Activated CD4-positive, CD25-positive, alpha-beta regulatory T cell treated with anti-CD3 and anti-CD28 coated beads, Interleukin-2, amount 50 U/mL, for 24 hours (primary cell): ENCODE data around the gene OR9I1.

Experiments
- ATAC-seq, 2 donors: fragments of 150-1000 bp; cut with Tn5 transposase; one replicate each; pipeline ENCODE4 v1.10.0; 2021; ENCODE audit warnings: mild to moderate bottlenecking in 1 of 2, moderate library complexity in 1 of 2

Gene OR9I1

GRCh38 chr11:58125469-58125868 lies at the start of gene OR9I1:
TSS of gene OR9I1 (minus strand) at chr11:58125530. CDS start at chr11:58119444, 6,086 bp downstream.
- ATAC-seq: no peak

DNA sequence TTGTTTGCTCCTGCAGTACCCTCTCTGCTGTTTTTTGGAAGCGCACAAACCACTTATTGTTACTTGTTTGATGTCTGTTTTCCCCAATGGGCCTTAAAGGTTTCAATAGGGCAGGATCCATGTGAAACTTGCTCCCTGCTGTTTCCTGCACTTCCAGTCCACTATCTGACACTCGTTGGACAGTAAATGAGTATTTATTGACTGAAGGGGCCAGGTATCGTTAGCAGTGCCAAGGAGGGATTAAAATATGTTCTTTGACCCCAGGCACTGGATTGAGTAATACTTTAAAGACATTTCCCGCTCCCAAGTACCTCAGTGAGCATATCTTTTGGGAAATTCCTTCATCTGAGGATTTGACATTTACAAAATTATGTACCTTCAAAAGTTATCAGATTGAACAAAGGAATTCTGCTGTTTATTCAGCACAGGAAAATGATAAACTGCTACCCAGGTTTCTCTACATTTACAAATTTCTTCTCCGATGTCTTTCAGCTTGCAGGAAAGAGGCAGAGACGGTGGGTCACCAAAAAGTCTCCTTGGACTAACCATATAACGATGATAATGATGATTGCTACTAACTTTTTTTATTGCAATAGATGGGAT lies 40.3 kb upstream of the OR9I1 start:
- ATAC-seq: no peak

- ATAC-seq: no peak
These were observed 39.7 kb upstream of the OR9I1 start for GRCh38 chr11:58164990-58165389.

GRCh38 chr11:58164389-58164788 lies 39.1 kb upstream of the OR9I1 start:
- ATAC-seq: no peak

GRCh38 chr11:58152781-58153180 lies 27.5 kb upstream of the OR9I1 start:
- ATAC-seq: no peak

GRCh38 chr11:58142761-58143160 lies 17.4 kb upstream of the OR9I1 start:
- ATAC-seq: no peak

DNA sequence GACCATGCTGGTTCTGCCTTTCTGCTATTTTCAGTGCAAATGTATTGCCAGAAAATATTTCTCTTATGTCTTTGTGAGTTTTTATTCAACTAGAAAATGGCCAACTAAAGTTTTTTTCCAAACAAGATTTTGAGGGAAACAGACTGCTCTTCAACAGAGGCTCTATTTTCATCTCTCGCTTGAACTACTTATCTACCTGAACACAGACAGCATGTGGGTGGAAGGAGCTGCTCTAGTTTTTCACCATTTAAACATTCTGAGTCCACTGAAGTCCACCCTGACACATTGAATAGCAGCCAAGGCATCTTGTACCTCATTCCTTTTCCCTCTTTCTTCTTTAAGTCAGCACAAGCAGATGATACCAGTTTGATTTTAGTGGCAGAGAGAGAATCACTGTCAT lies 9.8 kb upstream of the OR9I1 start:
- no peak for ATAC-seq

GRCh38 chr11:58134151-58134550 lies 8.8 kb upstream of the OR9I1 start:
- no peak for ATAC-seq

GRCh38 chr11:58133309-58134076 lies 8.2 kb upstream of the OR9I1 start:
- no peak for ATAC-seq

DNA sequence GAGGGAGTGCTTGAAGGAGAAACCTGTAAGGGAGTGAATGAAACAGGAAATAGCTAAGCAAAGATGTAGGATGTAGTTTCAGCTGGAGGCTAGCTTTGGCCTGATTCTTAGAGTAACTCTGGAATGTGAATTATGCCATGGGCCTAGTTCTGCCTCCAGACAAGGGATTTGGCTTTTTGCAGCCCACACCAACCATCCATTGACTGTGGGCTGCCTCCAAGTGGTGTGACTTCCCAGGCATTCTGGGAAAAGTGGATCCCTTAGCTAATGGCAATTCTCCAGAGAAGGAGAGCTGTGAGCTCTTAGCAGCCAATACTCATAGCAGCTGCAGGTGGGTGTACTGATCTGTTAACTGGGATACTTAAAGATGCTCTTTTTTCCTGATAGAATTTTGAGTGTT lies 2.0 kb upstream of the OR9I1 start:
- ATAC-seq: no peak

- no peak for ATAC-seq
These were observed 4.2 kb downstream of the OR9I1 start for GRCh38 chr11:58121096-58121495.

GRCh38 chr11:58097437-58097836 lies 27.9 kb downstream of the OR9I1 start:
- ATAC-seq: no peak

GRCh38 chr11:58086528-58086927 lies 38.8 kb downstream of the OR9I1 start:
- ATAC-seq: no peak

DNA sequence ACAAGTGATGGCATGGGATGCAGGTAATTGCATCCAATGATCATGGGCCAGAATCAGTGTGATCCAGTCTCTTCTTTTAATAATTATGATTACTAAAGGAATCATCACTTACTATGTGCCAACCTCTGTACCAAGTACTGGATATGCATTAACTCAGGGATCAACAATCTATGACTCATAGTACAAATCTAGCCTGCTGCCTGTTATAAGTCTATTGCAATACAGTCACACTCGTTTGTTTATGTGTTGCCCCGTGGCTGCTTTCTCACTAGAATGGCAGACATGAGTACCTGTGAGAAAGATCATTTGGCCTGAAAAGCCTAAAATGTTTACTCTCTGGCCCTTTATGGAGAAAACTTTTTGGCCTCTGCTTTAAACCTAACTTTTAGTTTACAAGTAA lies 49.5 kb downstream of the OR9I1 start:
- ATAC-seq: no peak

DNA sequence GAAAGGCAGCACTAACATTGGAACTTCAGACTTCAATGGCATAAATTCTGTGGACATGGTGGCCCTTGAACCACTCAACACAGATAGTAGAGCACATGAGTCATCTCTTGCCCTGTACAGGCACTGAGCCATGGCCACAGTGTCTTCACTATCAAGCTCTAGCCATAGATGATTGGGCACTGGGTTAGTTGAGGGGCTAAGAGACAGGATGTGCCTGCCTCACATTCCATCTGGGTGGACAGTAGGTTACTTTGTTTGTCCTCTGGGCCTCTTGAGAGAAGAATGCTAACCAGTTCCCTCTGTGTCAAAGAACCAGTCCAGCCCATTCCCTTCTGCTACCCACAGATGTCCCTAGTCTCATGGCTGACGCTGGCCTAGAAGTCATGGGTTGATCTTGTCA lies 54.7 kb downstream of the OR9I1 start:
- ATAC-seq: no peak

DNA sequence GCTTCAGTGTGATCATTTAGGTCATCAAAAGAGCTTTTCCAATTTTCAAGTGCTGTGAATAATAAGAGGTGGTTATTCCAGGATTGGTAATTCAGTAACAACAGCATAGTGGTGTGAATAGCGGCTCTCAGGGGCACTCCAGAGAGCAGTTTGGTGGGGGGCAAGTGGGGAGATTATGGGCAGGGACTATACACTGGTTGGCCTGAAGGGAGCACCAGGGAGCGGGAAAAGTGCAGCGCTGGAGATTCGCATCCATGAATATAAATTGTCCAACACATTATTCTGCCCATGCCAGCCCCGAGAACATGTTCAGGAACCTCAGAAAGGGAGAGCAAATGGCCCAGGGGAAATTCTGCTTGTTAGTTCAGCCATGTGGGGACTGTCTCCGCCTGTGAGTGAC lies 56.7 kb downstream of the OR9I1 start:
- ATAC-seq: no peak

DNA sequence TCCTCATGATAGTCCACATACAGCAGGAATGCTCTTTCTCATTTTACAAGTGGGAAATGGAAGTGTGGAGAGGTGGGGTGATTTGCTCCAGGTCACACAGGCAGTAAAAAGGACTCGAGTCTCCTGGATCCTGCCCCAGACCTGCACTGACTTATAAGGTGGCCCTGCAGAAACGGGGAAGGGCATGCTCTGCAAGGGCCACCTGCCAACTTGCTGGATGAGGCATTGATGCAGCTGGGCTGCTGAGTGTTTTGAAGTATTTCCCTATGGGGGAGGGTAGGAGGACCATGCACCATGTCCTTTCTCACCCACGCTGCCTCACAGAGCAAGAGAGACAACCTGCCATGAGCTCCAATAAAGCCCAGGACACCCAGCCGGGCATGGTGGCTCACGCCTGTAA lies 57.6 kb downstream of the OR9I1 start:
- ATAC-seq: no peak
